LNCAP (cell line): ENCODE data around the gene TSG101.

Source experiments
- TF ChIP-seq, protein P1 (sequence below): fragments of 450-650 bp; IDR thresholded peaks from 2 replicates; pipeline ENCODE4 v1.5.1; 2017; ENCODE audit warnings: mild to moderate bottlenecking

Gene TSG101, protein sequence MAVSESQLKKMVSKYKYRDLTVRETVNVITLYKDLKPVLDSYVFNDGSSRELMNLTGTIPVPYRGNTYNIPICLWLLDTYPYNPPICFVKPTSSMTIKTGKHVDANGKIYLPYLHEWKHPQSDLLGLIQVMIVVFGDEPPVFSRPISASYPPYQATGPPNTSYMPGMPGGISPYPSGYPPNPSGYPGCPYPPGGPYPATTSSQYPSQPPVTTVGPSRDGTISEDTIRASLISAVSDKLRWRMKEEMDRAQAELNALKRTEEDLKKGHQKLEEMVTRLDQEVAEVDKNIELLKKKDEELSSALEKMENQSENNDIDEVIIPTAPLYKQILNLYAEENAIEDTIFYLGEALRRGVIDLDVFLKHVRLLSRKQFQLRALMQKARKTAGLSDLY

DNA sequence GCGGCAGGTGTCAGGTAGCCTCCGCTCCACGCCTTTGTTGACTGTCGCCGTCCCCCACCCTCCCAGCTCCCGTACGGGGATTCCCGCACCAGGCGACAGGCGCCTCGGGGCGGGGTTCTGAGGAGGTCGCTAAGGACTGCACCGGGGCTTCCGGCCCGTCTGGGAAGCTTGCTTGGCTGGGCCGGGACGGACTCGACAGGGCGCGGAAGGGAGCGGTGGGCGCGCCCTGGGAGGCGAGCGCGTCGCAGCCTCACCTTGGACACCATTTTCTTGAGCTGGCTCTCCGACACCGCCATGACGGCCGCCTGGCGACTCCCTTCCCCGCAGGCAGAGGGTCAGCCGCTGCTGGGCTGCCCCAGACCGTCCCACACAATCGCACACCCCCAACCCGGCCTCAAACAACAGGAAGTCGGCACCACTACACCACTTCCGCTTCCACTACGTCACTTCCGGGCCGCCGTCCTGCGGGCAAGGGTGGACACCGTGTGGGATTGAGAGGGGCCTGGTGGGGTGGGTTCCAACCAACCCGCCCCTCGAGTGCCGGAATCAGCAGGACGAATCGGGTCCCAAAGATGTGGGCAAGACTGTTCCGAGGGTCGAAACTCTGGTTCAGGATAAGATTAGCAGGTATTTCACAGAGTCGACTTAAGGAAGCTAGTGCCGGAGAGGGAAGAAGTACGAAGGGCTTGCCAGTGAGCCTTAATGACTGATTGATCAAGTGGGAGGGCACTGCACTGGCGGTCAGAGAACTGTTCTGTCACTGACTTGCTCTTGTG lies at the start of gene TSG101:
Gene TSG101, minus strand, starts transcription at position 422 of the 776 bp plus-strand sequence. Its CDS starts 126 bp downstream, at position 296.
- TF ChIP-seq, protein P1, sequence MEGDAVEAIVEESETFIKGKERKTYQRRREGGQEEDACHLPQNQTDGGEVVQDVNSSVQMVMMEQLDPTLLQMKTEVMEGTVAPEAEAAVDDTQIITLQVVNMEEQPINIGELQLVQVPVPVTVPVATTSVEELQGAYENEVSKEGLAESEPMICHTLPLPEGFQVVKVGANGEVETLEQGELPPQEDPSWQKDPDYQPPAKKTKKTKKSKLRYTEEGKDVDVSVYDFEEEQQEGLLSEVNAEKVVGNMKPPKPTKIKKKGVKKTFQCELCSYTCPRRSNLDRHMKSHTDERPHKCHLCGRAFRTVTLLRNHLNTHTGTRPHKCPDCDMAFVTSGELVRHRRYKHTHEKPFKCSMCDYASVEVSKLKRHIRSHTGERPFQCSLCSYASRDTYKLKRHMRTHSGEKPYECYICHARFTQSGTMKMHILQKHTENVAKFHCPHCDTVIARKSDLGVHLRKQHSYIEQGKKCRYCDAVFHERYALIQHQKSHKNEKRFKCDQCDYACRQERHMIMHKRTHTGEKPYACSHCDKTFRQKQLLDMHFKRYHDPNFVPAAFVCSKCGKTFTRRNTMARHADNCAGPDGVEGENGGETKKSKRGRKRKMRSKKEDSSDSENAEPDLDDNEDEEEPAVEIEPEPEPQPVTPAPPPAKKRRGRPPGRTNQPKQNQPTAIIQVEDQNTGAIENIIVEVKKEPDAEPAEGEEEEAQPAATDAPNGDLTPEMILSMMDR = no peak

DNA sequence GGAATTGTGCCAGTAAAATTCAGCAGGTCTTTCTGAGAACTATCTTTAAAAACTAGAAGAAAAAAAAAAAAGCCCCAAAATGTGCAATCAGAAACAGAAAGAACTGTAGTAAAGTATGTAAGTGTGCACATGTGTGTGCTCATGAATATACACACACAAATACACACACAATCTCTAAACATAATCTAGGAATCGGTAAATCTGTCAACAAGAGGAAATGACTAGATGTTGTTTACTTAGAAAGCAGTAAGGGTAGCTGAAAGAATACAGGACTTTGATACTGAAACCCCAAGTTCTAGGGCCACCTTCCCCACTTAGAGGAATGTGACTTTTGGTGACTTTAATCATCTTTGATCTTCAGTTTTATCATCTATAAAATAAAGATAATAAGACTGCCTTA lies 48.6 kb upstream of the TSG101 start:
- TF ChIP-seq, protein P1 = no peak

DNA sequence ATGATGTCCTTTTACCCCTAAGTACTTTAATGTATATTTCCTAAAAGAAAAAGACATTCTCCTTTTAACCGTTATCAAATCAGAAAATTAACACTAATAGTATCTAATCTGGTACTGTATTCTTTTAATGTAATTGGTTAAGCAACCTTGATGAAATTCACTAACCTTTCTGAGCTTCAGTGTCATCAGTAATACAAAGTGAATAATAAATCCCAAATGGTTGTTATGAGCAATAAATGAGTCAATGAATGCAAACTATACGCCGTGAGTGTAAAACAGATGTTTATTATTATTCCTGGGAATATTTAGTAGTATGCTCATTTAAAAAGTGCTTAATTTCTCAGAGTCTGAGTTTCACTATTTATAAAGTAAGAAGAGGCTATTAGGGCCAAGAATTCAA lies 40.3 kb upstream of the TSG101 start:
- TF ChIP-seq, protein P1 = no peak

DNA sequence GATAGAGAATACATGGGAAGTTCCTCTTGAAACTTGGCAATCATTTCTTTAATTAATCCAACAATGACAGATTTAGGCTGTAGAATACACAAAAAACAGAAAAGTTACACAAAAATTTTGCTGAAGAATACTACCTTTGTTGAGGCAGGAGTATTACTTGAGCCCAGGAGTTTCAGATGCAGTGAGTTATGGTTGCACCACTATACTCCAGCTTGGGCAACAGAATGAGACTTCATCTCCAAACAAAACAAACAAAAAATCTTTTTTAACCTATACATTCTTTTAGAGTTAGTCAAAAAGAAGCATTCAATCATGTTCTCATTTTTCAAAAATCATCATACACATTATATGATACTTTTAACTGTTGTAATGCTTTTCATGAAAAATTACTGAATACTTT lies 39.7 kb upstream of the TSG101 start:
- TF ChIP-seq, protein P1 = no peak

DNA sequence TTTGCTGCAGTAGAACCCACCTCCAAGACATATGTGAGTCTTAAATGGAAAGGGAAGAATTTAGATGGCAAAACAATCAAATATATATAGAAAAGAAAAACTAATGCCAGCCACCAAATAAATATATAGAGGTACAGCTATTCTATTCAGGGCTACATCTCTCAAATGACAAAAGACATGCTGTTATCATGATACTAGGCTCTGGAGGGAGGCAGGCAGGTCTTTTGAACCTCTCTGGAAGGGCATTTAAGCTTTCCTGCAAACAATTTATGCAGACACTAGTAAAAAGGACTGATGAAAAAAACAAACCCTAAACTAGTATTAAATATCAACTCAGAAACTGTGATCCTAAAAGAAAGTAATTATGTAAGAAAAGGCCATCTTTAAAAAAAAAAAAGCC lies 37.4 kb upstream of the TSG101 start:
- TF ChIP-seq, protein P1 = no peak

DNA sequence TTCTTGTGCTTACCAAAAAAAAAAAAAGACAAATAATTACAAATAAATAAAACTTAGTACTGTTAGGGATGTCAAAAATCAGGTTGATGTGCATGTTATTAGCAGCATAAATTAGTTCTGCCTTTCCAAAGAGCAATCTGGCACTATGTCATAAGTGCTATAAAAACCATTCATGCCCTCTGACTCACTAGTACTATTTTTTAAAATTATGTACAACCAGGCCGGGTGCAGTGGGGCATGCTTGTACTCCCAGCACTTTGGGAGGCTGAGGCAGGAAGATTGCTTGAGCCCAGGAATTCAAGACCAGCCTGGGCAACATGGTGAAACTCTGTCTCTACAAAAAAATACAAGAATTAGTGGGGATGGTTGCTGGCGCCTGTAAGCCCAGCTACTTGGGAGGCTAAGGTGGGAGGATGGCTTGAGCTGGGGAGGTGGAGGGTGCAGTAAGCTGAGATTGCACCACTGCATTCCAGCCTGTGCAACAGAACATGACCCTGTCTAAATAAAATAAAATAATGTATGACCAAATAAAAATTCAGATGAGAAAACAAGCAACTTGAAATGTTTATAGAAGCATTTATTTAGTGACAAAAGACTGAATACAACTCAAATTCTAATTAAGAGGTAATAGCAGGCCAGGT lies 36.5 kb upstream of the TSG101 start:
- TF ChIP-seq, protein P1 = no peak

DNA sequence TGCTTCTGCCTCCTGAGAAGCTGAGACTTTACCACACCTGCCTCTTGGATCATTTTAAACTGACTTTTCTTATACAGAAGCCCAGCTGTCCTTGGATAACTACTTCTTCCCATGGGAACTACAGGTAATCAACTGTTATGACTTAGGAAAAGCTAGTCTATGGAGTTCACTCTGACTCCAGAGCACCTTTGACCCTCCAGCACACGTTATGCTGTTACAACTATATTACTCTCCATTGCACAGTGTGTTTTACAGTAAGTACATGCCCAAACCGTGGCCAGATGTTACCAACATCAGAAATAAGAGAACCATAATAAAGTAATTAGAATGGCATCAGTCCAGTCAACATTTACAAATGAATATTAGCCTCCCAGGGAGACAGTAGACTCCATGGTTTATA lies 21.3 kb upstream of the TSG101 start:
- TF ChIP-seq, protein P1 = no peak
